Glutamatergic neuron (in vitro differentiated cells): ENCODE data around the gene THPO. TPM values are rescaled to one million over a fixed set of nuclear protein-coding genes. Genes with fewer than 3 reads are reported as not detected.

Experiments
- DNase-seq: peaks from one replicate; pipeline ENCODE4 v3.0.0; 2022
- H3K27ac Mint-ChIP-seq: one replicate; pipeline ENCODE4 v1.8.0; 2020; ENCODE audit warnings: mild to moderate bottlenecking, mixed read lengths, inconsistent platforms; ENCODE audit not compliant: unreplicated experiment
- H3K27me3 Mint-ChIP-seq: one replicate; pipeline ENCODE4 v1.8.0; 2020; ENCODE audit warnings: mild to moderate bottlenecking, moderate library complexity, mixed read lengths, inconsistent platforms; ENCODE audit not compliant: unreplicated experiment
- H3K36me3 Mint-ChIP-seq: one replicate; pipeline ENCODE4 v1.8.0; 2020; ENCODE audit warnings: mild to moderate bottlenecking, mixed read lengths, inconsistent platforms; ENCODE audit not compliant: unreplicated experiment
- H3K4me1 Mint-ChIP-seq: one replicate; pipeline ENCODE4 v1.8.0; 2020; ENCODE audit warnings: mild to moderate bottlenecking, low read depth, mixed read lengths, inconsistent platforms; ENCODE audit not compliant: unreplicated experiment
- H3K4me3 Mint-ChIP-seq: one replicate; pipeline ENCODE4 v1.8.0; 2020; ENCODE audit warnings: mild to moderate bottlenecking, mixed read lengths, inconsistent platforms; ENCODE audit not compliant: unreplicated experiment
- H3K9me3 Mint-ChIP-seq: one replicate; pipeline ENCODE4 v1.8.0; 2020; ENCODE audit warnings: mild to moderate bottlenecking, moderate library complexity, mixed read lengths, inconsistent platforms; ENCODE audit not compliant: unreplicated experiment
- CTCF ChIP-seq: fragments of 200-600 bp; sonication (generic); IDR thresholded peaks from one replicate; pipeline ENCODE4 v1.5.0; 2021; ENCODE audit not compliant: partially characterized antibody, unreplicated experiment
- long read RNA-seq: library from polyadenylated mRNA; unstranded; transcript quantifications from one replicate; pipeline ENCODE4 v2.0.0, GENCODE V29; 2020; ENCODE audit not compliant: unreplicated experiment
- total RNA-seq: library from RNA; stranded (reverse); fragmentation: NEBNext Ultra II Directional; extraction: Animal tissue kit (Norgen Biotek cat#: 25700); gene quantifications from one replicate; pipeline ENCODE4 v1.2.1, GENCODE V29; 2021; ENCODE audit not compliant: unreplicated experiment

THPO gene
- total RNA-seq = 1.6 TPM
- long read RNA-seq = 0 reads

GRCh38 chr3:184377882-184378445 lies at the start of gene THPO:
THPO (minus strand) TSS chr3:184378207; CDS start chr3:184376259, 1,948 bp downstream.
- Mint-ChIP-seq H3K27ac (peak within 1 kb of the TSS; percentile 68), H3K4me3 (peak within 1 kb of the TSS; percentile 84), H3K36me3 (no peaks in the 10 kb centered on the region), H3K4me1 (peaks cover 19% of the 10 kb centered on the region), H3K27me3 (peaks cover 13% of the 10 kb centered on the region), H3K9me3 (peaks cover 11% of the 10 kb centered on the region)
- TF ChIP-seq CTCF = no peak
- peak; percentile 64 for DNase-seq

GRCh38 chr3:184426691-184427141 lies 48.7 kb upstream of the THPO start:
- H3K36me3 Mint-ChIP-seq = peaks cover 14% of the 10 kb centered on the region
- DNase-seq = no peak
- H3K27ac Mint-ChIP-seq = no peak overlapping the region
- peaks cover 2% of the 10 kb centered on the region for H3K27me3 Mint-ChIP-seq
- TF ChIP-seq CTCF = no peak
- H3K4me3 Mint-ChIP-seq = no peak overlapping the region
- no peaks in the 10 kb centered on the region for H3K4me1 Mint-ChIP-seq
- H3K9me3 Mint-ChIP-seq = peaks cover 3% of the 10 kb centered on the region

GRCh38 chr3:184423561-184423960 lies 45.6 kb upstream of the THPO start:
- TF ChIP-seq CTCF = no peak
- peaks cover 2% of the 10 kb centered on the region for H3K27me3 Mint-ChIP-seq
- H3K9me3 Mint-ChIP-seq = peaks cover 3% of the 10 kb centered on the region
- H3K4me3 Mint-ChIP-seq = no peak overlapping the region
- DNase-seq = no peak
- no peaks in the 10 kb centered on the region for H3K4me1 Mint-ChIP-seq
- H3K27ac Mint-ChIP-seq = no peak overlapping the region
- H3K36me3 Mint-ChIP-seq = peaks cover 14% of the 10 kb centered on the region

GRCh38 chr3:184419171-184419570 lies 41.2 kb upstream of the THPO start:
- Mint-ChIP-seq H3K4me3 (no peak overlapping the region), H3K9me3 (peaks cover 2% of the 10 kb centered on the region), H3K27me3 (peaks cover 5% of the 10 kb centered on the region), H3K36me3 (peaks cover 14% of the 10 kb centered on the region), H3K4me1 (no peaks in the 10 kb centered on the region), H3K27ac (no peak overlapping the region)
- DNase-seq = no peak
- no peak for TF ChIP-seq CTCF

GRCh38 chr3:184417619-184418327 lies 39.8 kb upstream of the THPO start:
- no peaks in the 10 kb centered on the region for H3K4me1 Mint-ChIP-seq
- peaks cover 3% of the 10 kb centered on the region for H3K36me3 Mint-ChIP-seq
- peak; percentile 89 for TF ChIP-seq CTCF
- DNase-seq = peak; percentile 72
- H3K27me3 Mint-ChIP-seq = peaks cover 4% of the 10 kb centered on the region
- H3K9me3 Mint-ChIP-seq = no peaks in the 10 kb centered on the region
- H3K4me3 Mint-ChIP-seq = no peak overlapping the region
- no peak overlapping the region for H3K27ac Mint-ChIP-seq
